Body of pancreas (tissue), 4 donors: ENCODE results near the gene INAFM2. TPM values are rescaled to one million over a fixed set of nuclear protein-coding genes. Genes with fewer than 3 reads are reported as not detected.

ENCODE experiments used
- ATAC-seq: fragments of 150-250 bp; one replicate; pipeline ENCODE4 v1.9.1; 2016
- DNase-seq, 4 donors: peaks; one replicate each; pipeline ENCODE4 v3.0.0-alpha.2; 2019
- H3K27ac ChIP-seq, 4 donors: fragments of 200-600 bp; sonication (generic); 1 replicate in 3 of 4; 2 replicates in 1 of 4; pipeline versions ENCODE4 v1.5.1 to v1.6.1; 2016 to 2019; ENCODE audit warnings: mild to moderate bottlenecking in 1 of 4, mixed read lengths in 1 of 4, moderate library complexity in 1 of 4
- H3K27me3 ChIP-seq, 2 donors: fragments of 200-600 bp; sonication (generic); one replicate each; pipeline ENCODE4 v1.6.0; 2016; ENCODE audit warnings: mild to moderate bottlenecking in 1 of 2
- H3K36me3 ChIP-seq, 2 donors: fragments of 200-600 bp; sonication (generic); replicated peaks in 1 of 2; 2 replicates each; pipeline ENCODE4 v1.5.1; 2016; ENCODE audit warnings: low read depth in 2 of 2; ENCODE audit not compliant: insufficient read depth in 1 of 2
- H3K4me1 ChIP-seq: fragments of 200-600 bp; sonication (generic); one replicate; pipeline ENCODE4 v1.6.0; 2016
- H3K4me3 ChIP-seq, 2 donors: fragments of 200-600 bp; sonication (generic); 1 replicate in 1 of 2; 2 replicates in 1 of 2; pipeline ENCODE4 v1.5.1; 2016 to 2019
- H3K9me3 ChIP-seq, 3 donors: fragments of 200-600 bp; sonication (generic); 1 replicate in 2 of 3; 2 replicates in 1 of 3; pipeline ENCODE4 v1.5.1; 2016
- POLR2A ChIP-seq, 3 donors: fragments of 450-650 bp; IDR thresholded peaks; one replicate each; pipeline ENCODE4 v1.6.1; 2016; ENCODE audit warnings: antibody characterized with exemption in 3 of 3, mild to moderate bottlenecking in 2 of 3
- WGBS, 2 donors: methylation state at CpG; one replicate each; pipeline ENCODE4 v1.1.5; 2017; 5-methylcytosine and 5-hydroxymethylcytosine counted together
- intact Hi-C: fragments of 100-400 bp; cut with DNase I; formaldehyde crosslinking; loops from one replicate; pipeline ENCODE4 v1.15.1; 2023
- total RNA-seq, 2 donors: library from RNA; depleted of rRNA; stranded (reverse); fragments of >200 nt; gene quantifications; one replicate each; pipeline ENCODE4 v1.1.0, GENCODE V29; 2016
- TF ChIP-seq, protein P1 (sequence below), 7 experiments: fragments of 450-650 bp in 4 of 7; fragments of 200-600 bp in 3 of 7; sonication (generic) in 3 of 7; IDR thresholded peaks; one replicate each; pipeline ENCODE4 v1.5.1; 2016 to 2019; ENCODE audit warnings: antibody characterized with exemption in 7 of 7

INAFM2 gene
- total RNA-seq, 2 donors from 2014 or later = 8.8 to 22.4 TPM

- WGBS, 2 donors = 68 to 75% methylated on average over 2 of the region's 2 CpGs
- intact Hi-C loops = no loop called here
- no peak for DNase-seq
- ATAC-seq = no peak
- no peak for TF ChIP-seq POLR2A (IDR thresholded peaks at IDR 0.05)
- TF ChIP-seq, protein P1, sequence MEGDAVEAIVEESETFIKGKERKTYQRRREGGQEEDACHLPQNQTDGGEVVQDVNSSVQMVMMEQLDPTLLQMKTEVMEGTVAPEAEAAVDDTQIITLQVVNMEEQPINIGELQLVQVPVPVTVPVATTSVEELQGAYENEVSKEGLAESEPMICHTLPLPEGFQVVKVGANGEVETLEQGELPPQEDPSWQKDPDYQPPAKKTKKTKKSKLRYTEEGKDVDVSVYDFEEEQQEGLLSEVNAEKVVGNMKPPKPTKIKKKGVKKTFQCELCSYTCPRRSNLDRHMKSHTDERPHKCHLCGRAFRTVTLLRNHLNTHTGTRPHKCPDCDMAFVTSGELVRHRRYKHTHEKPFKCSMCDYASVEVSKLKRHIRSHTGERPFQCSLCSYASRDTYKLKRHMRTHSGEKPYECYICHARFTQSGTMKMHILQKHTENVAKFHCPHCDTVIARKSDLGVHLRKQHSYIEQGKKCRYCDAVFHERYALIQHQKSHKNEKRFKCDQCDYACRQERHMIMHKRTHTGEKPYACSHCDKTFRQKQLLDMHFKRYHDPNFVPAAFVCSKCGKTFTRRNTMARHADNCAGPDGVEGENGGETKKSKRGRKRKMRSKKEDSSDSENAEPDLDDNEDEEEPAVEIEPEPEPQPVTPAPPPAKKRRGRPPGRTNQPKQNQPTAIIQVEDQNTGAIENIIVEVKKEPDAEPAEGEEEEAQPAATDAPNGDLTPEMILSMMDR (IDR thresholded peaks at IDR 0.05) = no peak
- no peaks in the 10 kb centered on the region for H3K27me3 ChIP-seq
- H3K4me1 ChIP-seq = peaks cover 52% of the 10 kb centered on the region
- H3K4me3 ChIP-seq = no peak overlapping the region
- no peaks in the 10 kb centered on the region for H3K36me3 ChIP-seq
- no peaks in the 10 kb centered on the region for H3K9me3 ChIP-seq
- H3K27ac ChIP-seq = no peak overlapping the region
These were observed 1.7 kb downstream of the INAFM2 start for GRCh38 chr15:40325188-40325587.

DNA sequence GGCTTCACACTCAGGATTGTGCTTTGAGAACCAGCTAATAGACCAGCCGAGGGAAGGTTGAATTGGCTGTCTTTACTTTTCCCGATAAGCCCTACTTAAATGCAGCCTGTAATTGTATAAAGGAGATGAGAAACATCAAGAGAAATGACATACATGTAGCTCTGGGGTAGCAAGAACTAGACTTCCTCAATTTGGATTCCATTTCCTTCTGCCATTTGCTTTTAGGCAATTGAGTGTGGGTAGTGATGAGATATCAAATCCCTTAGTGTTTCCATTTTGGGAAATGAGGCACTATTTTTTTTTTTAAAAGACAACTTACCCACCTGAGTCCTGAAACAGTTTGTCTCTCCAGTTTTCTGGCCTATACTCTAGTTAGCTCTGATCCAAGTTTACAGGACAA, 2.2 kb downstream of the INAFM2 start:
- ATAC-seq (no peak), DNase-seq (no peak)
- intact Hi-C loops = no loop called here
- H3K4me1 ChIP-seq = peaks cover 53% of the 10 kb centered on the region
- H3K27me3 ChIP-seq = no peaks in the 10 kb centered on the region
- no peak overlapping the region for H3K27ac ChIP-seq
- no peaks in the 10 kb centered on the region for H3K36me3 ChIP-seq
- H3K9me3 ChIP-seq = no peaks in the 10 kb centered on the region
- 93 to 100% methylated on average over 2 of the region's 2 CpGs for WGBS, 2 donors
- TF ChIP-seq, protein P1 (IDR thresholded peaks at IDR 0.05) = no peak
- no peak for TF ChIP-seq POLR2A (IDR thresholded peaks at IDR 0.05)
- no peak overlapping the region for H3K4me3 ChIP-seq

- Histone ChIP-seq H3K27ac (no peak overlapping the region), H3K4me3 (no peak overlapping the region), H3K9me3 (no peaks in the 10 kb centered on the region), H3K36me3 (no peaks in the 10 kb centered on the region), H3K27me3 (no peaks in the 10 kb centered on the region), H3K4me1 (peaks cover 54% of the 10 kb centered on the region)
- DNase-seq (no peak), ATAC-seq (no peak)
- TF ChIP-seq, protein P1 (IDR thresholded peaks at IDR 0.05) = no peak
- TF ChIP-seq POLR2A (IDR thresholded peaks at IDR 0.05) = no peak
- WGBS, 2 donors = 64 to 81% methylated on average over 6 of the region's 6 CpGs
- intact Hi-C loops = no loop called here
These were observed 4.0 kb downstream of the INAFM2 start for GRCh38 chr15:40327457-40327856.

GRCh38 chr15:40328176-40328575, 4.7 kb downstream of the INAFM2 start:
- intact Hi-C loops = no loop called here
- H3K36me3 ChIP-seq = no peaks in the 10 kb centered on the region
- no peaks in the 10 kb centered on the region for H3K9me3 ChIP-seq
- peaks cover 46% of the 10 kb centered on the region for H3K4me1 ChIP-seq
- ATAC-seq = no peak
- TF ChIP-seq, protein P1 (IDR thresholded peaks at IDR 0.05) = no peak
- no peaks in the 10 kb centered on the region for H3K27me3 ChIP-seq
- WGBS, 2 donors = 71 to 75% methylated on average over 3 of the region's 3 CpGs
- no peak for DNase-seq
- H3K27ac ChIP-seq = no peak overlapping the region
- no peak overlapping the region for H3K4me3 ChIP-seq

GRCh38 chr15:40328751-40329150, 5.3 kb downstream of the INAFM2 start:
- H3K27ac ChIP-seq = no peak overlapping the region
- 71 to 80% methylated on average over 5 of the region's 5 CpGs for WGBS, 2 donors

More at GRCh38 chr15:40328751-40329150, 5.3 kb downstream of the INAFM2 start:
- no peaks in the 10 kb centered on the region for H3K9me3 ChIP-seq
- no peak overlapping the region for H3K4me3 ChIP-seq
- ATAC-seq = no peak
- no peaks in the 10 kb centered on the region for H3K27me3 ChIP-seq
- no peak for TF ChIP-seq POLR2A (IDR thresholded peaks at IDR 0.05)
- TF ChIP-seq, protein P1 (IDR thresholded peaks at IDR 0.05) = no peak
- H3K4me1 ChIP-seq = peaks cover 47% of the 10 kb centered on the region
- intact Hi-C loops = no loop called here
- no peak for DNase-seq
- H3K36me3 ChIP-seq = no peaks in the 10 kb centered on the region
